IPS DF 4.7 (cell line): Measurements from ENCODE around the gene PDE4DIP.
"Not testable (repeated sequence)": the region's sequence is repeated elsewhere in the genome, so short reads cannot be mapped to it uniquely, and the experiment has no call there.

Experiments
- DNase-seq: peaks from one replicate; pipeline ENCODE4 v3.0.0-alpha.2; 2013; ENCODE audit warnings: low spot score; ENCODE audit errors: extremely low read depth

The PDE4DIP gene

GRCh38 chr1:148844220-148844619 is at the start of gene PDE4DIP:
PDE4DIP (plus strand) TSS chr1:148844428; CDS start chr1:148844775, 347 bp downstream.
- not testable (repeated sequence) for DNase-seq

GRCh38 chr1:148808268-148808928 is 35.8 kb upstream of the PDE4DIP start:
- DNase-seq = not testable (repeated sequence)

- DNase-seq = not testable (repeated sequence)
Observed at GRCh38 chr1:148808929-148809283, 35.3 kb upstream of the PDE4DIP start.

GRCh38 chr1:148822180-148822579 is 22.0 kb upstream of the PDE4DIP start:
- not testable (repeated sequence) for DNase-seq

GRCh38 chr1:148823822-148824221 is 20.4 kb upstream of the PDE4DIP start:
- not testable (repeated sequence) for DNase-seq

GRCh38 chr1:148825029-148825428 is 19.2 kb upstream of the PDE4DIP start:
- DNase-seq = not testable (repeated sequence)

GRCh38 chr1:148828531-148828930 is 15.7 kb upstream of the PDE4DIP start:
- DNase-seq = not testable (repeated sequence)

- DNase-seq = not testable (repeated sequence)
Observed at GRCh38 chr1:148828962-148829361, 15.3 kb upstream of the PDE4DIP start.

- not testable (repeated sequence) for DNase-seq
Observed at GRCh38 chr1:148829365-148829764, 14.9 kb upstream of the PDE4DIP start.

GRCh38 chr1:148841262-148841661 is 3.0 kb upstream of the PDE4DIP start:
- DNase-seq = not testable (repeated sequence)

- DNase-seq = not testable (repeated sequence)
Observed at GRCh38 chr1:148844651-148845050, 423 bp downstream of the PDE4DIP start.

- not testable (repeated sequence) for DNase-seq
Observed at GRCh38 chr1:148845068-148845467, 840 bp downstream of the PDE4DIP start.

- DNase-seq = not testable (repeated sequence)
Observed at GRCh38 chr1:148850347-148850746, 6.1 kb downstream of the PDE4DIP start.

- not testable (repeated sequence) for DNase-seq
Observed at GRCh38 chr1:148850840-148851239, 6.6 kb downstream of the PDE4DIP start.

- DNase-seq = not testable (repeated sequence)
Observed at GRCh38 chr1:148851684-148852083, 7.5 kb downstream of the PDE4DIP start.

GRCh38 chr1:148853363-148853762 is 9.1 kb downstream of the PDE4DIP start:
- not testable (repeated sequence) for DNase-seq

- DNase-seq = not testable (repeated sequence)
Observed at GRCh38 chr1:148854063-148854462, 9.8 kb downstream of the PDE4DIP start.

- not testable (repeated sequence) for DNase-seq
Observed at GRCh38 chr1:148855367-148855766, 11.1 kb downstream of the PDE4DIP start.

GRCh38 chr1:148860049-148860448 is 15.8 kb downstream of the PDE4DIP start:
- not testable (repeated sequence) for DNase-seq

- DNase-seq = not testable (repeated sequence)
Observed at GRCh38 chr1:148860579-148861259, 16.5 kb downstream of the PDE4DIP start.

- not testable (repeated sequence) for DNase-seq
Observed at GRCh38 chr1:148862590-148862989, 18.4 kb downstream of the PDE4DIP start.

GRCh38 chr1:148868924-148869633 is 24.9 kb downstream of the PDE4DIP start:
- DNase-seq = not testable (repeated sequence)
